GM18870 (cell line): Measurements from ENCODE around the gene CKMT1A.
"Not testable (repeated sequence)": the region's sequence is repeated elsewhere in the genome, so short reads cannot be mapped to it uniquely, and the experiment has no call there.

Experiments
- ATAC-seq: cut with Tn5 transposase; IDR thresholded peaks from one replicate; pipeline ENCODE4 v1.9.1; 2021; ENCODE audit warnings: moderate library complexity; ENCODE audit not compliant: unreplicated experiment

Gene CKMT1A

GRCh38 chr15:43693148-43694022, at the start of gene CKMT1A:
CKMT1A (plus strand) TSS chr15:43693859; CDS start chr15:43694051, 192 bp downstream.
- not testable (repeated sequence) for ATAC-seq

- no peak for ATAC-seq
These were observed 44.8 kb upstream of the CKMT1A start, which contains the start of gene CATSPER2 for GRCh38 chr15:43648649-43649429. CATSPER2 (minus strand) TSS chr15:43648844; CDS start chr15:43648061, 783 bp downstream.

GRCh38 chr15:43649430-43649926, 44.2 kb upstream of the CKMT1A start:
- not testable (repeated sequence) for ATAC-seq

DNA sequence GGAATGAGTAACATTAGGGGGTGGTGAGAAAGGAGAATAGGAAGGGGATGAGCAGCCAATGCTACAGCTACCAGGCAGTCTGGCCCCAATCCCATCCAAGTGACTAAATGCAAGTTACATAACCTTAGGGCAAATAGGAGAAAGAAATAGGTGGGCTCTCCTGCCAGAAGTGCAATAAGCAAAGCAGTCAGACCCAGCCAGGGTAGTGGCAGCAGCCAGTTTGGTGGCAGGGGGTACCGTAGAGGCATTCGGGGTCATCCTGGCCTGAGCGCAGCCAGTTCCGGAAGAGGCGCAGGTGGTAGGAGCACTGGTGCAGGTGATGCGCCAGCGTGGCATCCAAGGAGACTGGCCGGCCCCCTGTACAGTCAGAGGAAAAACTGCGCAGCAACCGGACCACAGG, 33.9 kb upstream of the CKMT1A start:
- not testable (repeated sequence) for ATAC-seq

DNA sequence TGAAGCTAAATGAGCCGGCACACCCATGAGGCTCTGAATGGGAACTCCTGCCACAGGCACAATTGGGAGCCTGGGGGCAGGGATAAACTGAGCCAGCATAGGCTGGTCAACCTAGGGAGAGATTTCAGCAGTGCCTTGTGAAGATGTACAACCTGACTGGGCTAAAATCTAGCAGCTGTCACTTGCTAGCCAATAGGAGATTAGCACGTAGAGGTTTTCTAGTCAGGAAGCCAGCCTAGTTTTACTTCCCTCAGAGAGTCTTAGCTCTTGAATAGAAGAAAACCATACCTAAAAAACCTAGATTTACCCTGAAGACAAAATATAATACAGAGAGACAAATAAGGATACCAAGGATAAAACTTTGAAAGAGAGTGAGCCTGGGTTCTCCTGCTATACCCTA, 31.4 kb upstream of the CKMT1A start:
- not testable (repeated sequence) for ATAC-seq

DNA sequence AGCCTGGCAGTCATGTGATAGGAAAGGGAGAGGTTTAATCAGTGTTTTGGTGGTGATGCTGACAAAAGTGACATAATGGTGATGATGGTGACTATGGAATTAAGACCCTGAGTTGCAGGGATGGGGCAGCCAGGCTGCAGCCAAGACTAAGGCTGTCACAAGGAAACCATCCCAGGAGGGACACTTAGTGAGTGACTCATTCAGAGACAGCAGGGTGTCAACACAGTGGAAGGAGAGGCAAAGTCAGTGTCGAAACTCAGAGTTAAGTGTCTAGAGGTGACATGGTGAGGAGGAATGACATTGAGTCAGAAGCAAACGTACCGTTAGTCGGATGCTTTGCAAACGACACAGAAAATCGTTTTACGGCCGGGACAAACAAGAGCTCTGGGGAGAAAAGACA, 30.3 kb upstream of the CKMT1A start:
- not testable (repeated sequence) for ATAC-seq

DNA sequence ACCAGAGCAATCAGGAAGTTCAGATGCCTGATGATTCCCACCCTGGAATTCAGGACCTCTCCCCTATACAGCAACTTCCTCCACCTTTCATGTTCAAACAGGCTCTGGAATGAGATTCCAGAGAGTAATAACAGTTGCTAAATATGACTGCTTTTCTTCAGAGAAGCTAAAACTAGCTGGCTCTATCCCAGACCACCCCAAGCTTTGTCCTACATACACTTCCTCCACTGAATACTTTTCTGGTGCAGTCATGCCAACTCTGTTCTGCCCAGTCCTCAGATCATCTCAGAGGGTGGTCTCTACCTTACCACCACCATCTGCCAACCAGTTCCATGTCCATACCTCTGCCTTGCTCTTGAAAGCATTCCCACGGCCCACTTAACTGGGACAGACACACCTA, 27.5 kb upstream of the CKMT1A start:
- not testable (repeated sequence) for ATAC-seq

GRCh38 chr15:43674175-43674574, 19.5 kb upstream of the CKMT1A start:
- ATAC-seq, result not testable (repeated sequence)

DNA sequence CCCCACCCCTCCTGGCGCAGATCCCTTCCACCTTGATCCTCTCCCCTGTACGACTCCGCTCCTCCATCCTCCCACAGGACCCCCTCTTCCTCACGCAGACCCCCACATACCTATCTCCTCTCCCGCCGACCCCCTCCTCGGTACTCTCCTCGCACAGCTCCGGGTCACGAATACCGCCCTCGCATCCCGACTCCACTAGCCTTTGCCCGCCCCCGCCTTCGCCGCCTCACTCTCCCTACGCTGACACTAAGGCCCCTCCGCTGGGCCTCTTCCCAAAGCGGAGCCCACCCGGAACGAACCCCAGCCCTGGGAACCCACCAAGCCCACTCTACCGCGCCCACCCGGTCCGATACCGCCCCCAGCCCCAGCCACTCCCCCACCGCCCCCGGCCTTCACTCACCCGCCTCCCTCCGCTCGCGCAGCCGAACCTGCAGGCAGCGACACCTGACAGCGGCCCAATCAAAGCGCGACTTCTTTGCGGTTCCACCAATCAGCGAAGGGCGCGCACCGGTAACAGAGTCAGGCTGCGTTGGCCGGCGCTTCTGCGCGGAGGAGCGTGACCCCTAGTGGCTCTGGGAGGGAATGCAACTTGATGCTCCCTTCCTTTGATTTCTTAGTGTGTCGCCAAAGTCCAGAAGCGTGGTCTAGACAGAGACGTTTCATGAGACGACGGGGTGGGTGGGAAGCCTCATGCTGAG, 3.9 kb upstream of the CKMT1A start:
- peak; percentile 90 for ATAC-seq

DNA sequence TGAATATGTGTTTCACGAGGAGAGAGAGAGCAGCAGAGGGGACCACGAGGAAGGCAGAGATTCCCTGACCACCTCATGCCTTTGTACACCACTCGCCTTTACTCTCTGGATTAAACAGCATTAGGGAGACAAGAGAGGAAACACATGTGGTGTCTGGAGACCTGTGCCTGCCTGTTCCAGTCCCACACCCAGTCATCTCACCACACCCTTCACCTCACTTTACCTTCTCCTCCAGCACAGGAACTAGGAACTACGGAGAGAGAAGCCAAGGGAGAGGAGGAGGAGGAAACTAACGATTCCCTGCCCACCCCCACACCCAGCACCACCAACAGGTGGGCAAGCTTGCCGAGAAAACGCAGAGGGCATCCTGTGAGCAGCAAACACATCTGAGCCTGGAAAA, 980 bp upstream of the CKMT1A start:
- ATAC-seq, result not testable (repeated sequence)

DNA sequence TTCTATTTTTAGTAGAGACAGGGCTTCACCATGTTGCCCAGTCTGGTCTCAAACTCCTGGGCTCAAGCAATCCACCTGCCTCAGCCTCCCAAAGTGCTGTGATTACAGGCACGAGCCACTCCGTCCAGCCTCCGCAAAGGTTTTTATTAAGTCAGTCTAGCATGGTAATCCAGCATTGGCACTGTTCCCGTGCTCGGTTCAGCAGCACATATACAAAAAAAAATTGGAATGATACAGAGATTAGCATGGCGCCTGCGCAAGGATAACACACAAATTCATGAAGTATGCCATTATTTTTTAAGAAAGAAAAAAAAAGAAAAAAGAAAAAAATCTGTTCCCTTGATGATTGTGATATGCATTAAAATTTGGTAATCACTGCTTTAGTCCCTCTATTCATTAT, 8.5 kb downstream of the CKMT1A start:
- ATAC-seq, result no peak

DNA sequence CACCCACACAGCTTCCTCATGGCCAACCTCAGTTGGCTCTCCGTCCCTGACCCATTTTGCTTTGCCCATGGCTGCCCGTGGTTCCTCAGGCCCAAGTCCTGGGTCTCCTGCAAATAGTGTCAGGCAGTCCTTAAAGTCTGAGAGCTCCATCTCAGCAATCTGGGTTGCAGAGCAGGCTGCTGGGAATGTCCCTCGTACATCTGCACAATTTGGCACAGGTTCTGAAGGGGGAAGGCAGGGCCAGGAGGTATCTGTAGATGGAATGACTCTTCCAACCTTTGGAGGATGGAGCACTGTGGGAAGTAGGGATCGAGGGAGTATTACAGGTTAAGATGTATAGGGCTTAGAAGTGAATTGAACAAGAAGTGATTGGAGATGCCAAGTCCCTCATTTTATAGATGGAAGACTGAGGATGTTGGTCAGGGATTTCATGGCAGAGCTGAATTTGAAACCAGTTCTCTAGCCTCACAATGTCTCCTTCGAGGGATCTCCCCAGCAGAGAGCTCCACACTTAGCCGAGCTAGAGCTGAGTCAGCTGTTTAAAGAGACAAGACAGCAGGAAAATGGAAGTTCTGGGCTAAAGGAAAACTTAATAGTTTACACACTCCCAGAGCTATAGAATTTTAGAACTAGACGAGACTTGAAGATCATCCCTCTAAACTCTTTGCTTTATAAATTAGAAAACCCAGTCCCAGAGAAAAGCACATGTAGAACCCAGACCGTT, 9.2 kb downstream of the CKMT1A start:
- no peak for ATAC-seq

DNA sequence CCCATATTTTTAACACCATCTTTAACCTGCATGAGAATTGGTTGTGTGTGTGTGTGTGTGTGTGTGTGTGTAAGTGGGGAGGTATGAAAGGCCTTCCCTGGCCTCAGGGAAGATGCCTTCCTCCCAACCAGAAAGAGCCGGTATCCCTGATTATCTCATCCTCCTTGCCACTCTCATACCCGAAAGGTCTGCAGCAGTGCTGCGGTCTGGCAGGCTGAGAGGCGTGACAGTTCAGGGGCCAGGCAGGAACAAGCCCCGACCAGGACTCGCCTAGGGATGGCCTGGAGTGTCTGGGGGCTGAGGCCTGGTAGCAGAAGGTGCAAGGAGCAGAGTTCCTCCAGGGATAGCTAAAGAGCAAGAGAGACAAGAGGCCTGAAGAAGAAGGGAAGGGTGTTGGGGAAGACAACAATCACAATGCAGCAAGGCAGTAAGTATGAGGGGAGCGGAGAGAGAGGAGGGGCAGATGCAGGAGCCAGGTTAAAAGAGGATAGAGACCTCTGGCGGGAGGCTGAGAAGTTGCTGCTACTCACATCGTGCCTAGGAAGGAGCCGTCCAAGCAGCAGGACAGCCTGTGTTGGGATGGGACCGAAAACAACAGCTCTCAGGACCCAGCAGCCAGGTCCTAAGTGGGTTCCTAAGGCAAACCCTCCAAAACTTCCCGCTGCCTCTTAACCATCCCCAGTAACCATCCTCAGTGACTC, 16.9 kb downstream of the CKMT1A start:
- ATAC-seq, result not testable (repeated sequence)

- no peak for ATAC-seq
These were observed 29.5 kb downstream of the CKMT1A start for GRCh38 chr15:43723151-43723550.

DNA sequence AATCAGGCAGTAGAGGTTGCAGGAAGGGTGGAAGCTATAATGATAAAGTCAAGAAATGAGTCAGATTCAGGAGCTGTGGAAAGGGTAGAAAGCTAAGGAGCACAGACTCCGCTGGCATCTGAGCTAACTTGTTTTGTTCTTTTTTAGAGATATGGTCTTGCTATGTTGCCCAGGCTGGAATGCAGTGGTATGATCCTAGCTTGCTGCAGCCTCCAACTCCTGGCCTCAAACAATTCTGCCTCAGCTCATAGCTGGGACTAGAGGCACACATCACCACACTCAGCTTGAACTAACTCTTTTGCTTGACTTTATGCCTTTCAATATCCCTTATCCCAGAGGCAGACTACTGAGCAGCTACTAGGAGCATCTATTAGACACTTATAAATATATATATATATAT, 32.6 kb downstream of the CKMT1A start:
- ATAC-seq, result not testable (repeated sequence)

GRCh38 chr15:43728053-43728725, 34.5 kb downstream of the CKMT1A start:
- ATAC-seq, result not testable (repeated sequence)

- ATAC-seq, result peak; percentile 45
These were observed 41.8 kb downstream of the CKMT1A start for GRCh38 chr15:43735416-43735815.

- peak; percentile 33 for ATAC-seq
These were observed 52.7 kb downstream of the CKMT1A start, which contains the start of gene PDIA3 for GRCh38 chr15:43746245-43746902. PDIA3 (plus strand) TSS chr15:43746438; CDS start chr15:43746540, 102 bp downstream.
